H9 (cell line): ENCODE measurements around the gene MMRN1. TPM values are rescaled to one million over a fixed set of nuclear protein-coding genes. Genes with fewer than 3 reads are reported as not detected.

Source experiments
- DNase-seq: peaks from one replicate; pipeline ENCODE4 v3.0.0-alpha.2; 2017
- H2AFZ ChIP-seq: one replicate; pipeline ENCODE4 v1.6.1; 2013; ENCODE audit warnings: mild to moderate bottlenecking, low read length, control low read depth, moderate library complexity
- H2AK5ac ChIP-seq: 2 replicates; pipeline ENCODE4 v1.6.1; 2013; ENCODE audit warnings: low read length, control low read depth, mixed read lengths; ENCODE audit not compliant: insufficient read length
- H2BK120ac ChIP-seq: one replicate; pipeline ENCODE4 v1.6.1; 2013; ENCODE audit warnings: low read depth, mild to moderate bottlenecking, low read length, control low read depth, inconsistent platforms; ENCODE audit not compliant: poor library complexity, severe bottlenecking
- H2BK12ac ChIP-seq: 2 replicates; pipeline ENCODE4 v1.6.1; 2013; ENCODE audit warnings: low read length, control low read depth, mixed read lengths, low read depth; ENCODE audit not compliant: insufficient read length
- H2BK15ac ChIP-seq: 2 replicates; pipeline ENCODE4 v1.6.1; 2013; ENCODE audit warnings: low read depth, low read length, control low read depth
- H2BK20ac ChIP-seq: one replicate; pipeline ENCODE4 v1.6.1; 2013; ENCODE audit warnings: low read depth, mild to moderate bottlenecking, low read length, control low read depth, inconsistent platforms; ENCODE audit not compliant: poor library complexity, severe bottlenecking
- H2BK5ac ChIP-seq: 2 replicates; pipeline ENCODE4 v1.6.1; 2013; ENCODE audit warnings: low read length, control low read depth, mixed read lengths; ENCODE audit not compliant: insufficient read length
- H3K14ac ChIP-seq: 2 replicates; pipeline ENCODE4 v1.6.1; 2013; ENCODE audit warnings: low read length, control low read depth; ENCODE audit not compliant: insufficient read depth
- H3K18ac ChIP-seq: 2 replicates; pipeline ENCODE4 v1.6.1; 2013; ENCODE audit warnings: low read depth, mild to moderate bottlenecking, mixed read lengths, low read length, control low read depth; ENCODE audit not compliant: insufficient read length
- H3K23ac ChIP-seq: 2 replicates; pipeline ENCODE4 v1.6.1; 2013; ENCODE audit warnings: low read length, control low read depth, mixed read lengths, low read depth; ENCODE audit not compliant: insufficient read length
- H3K23me2 ChIP-seq: 2 replicates; pipeline ENCODE4 v1.6.1; 2013; ENCODE audit warnings: low read depth, mild to moderate bottlenecking, mixed read lengths, low read length, control low read depth; ENCODE audit not compliant: insufficient read length, poor library complexity, severe bottlenecking
- H3K27ac ChIP-seq: 2 replicates; pipeline ENCODE4 v1.5.1; 2013; ENCODE audit warnings: low read length, control low read depth, mixed read lengths, low read depth; ENCODE audit not compliant: insufficient read length
- H3K27me3 ChIP-seq: 2 replicates; pipeline ENCODE4 v1.6.1; 2013; ENCODE audit warnings: low read length, control low read depth, inconsistent platforms; ENCODE audit not compliant: insufficient read depth
- H3K4ac ChIP-seq: 2 replicates; pipeline ENCODE4 v1.6.1; 2013; ENCODE audit warnings: low read depth, mild to moderate bottlenecking, control low read depth, inconsistent platforms, low read length, moderate library complexity
- H3K4me1 ChIP-seq: 2 replicates; pipeline ENCODE4 v1.6.1; 2013; ENCODE audit warnings: low read length, control low read depth, inconsistent platforms; ENCODE audit not compliant: insufficient read depth
- H3K4me2 ChIP-seq: 2 replicates; pipeline ENCODE4 v1.6.1; 2013; ENCODE audit warnings: low read length, control low read depth, mixed read lengths; ENCODE audit not compliant: insufficient read length, insufficient read depth
- H3K56ac ChIP-seq: 2 replicates; pipeline ENCODE4 v1.6.1; 2013; ENCODE audit warnings: low read depth, mild to moderate bottlenecking, mixed read lengths, low read length, control low read depth; ENCODE audit not compliant: insufficient read length
- H3K79me1 ChIP-seq: 2 replicates; pipeline ENCODE4 v1.6.1; 2013; ENCODE audit warnings: low read depth, mild to moderate bottlenecking, moderate library complexity, low read length, control low read depth, inconsistent platforms; ENCODE audit not compliant: insufficient read depth, poor library complexity, severe bottlenecking
- H3K79me2 ChIP-seq: 2 replicates; pipeline ENCODE4 v1.6.1; 2013; ENCODE audit warnings: low read length, control low read depth, inconsistent platforms; ENCODE audit not compliant: insufficient read depth
- H3K9ac ChIP-seq: 2 replicates; pipeline ENCODE4 v1.6.1; 2013; ENCODE audit warnings: low read length, control low read depth, mixed read lengths; ENCODE audit not compliant: insufficient read length; ENCODE audit errors: extremely low read depth
- H3K9me3 ChIP-seq: one replicate; pipeline ENCODE4 v1.6.1; 2013; ENCODE audit warnings: low read depth, low read length, inconsistent platforms; ENCODE audit not compliant: control insufficient read depth
- H3T11ph ChIP-seq: one replicate; pipeline ENCODE4 v1.6.1; 2013; ENCODE audit warnings: mild to moderate bottlenecking, low read length, control low read depth, inconsistent platforms
- H4K20me1 ChIP-seq: one replicate; pipeline ENCODE4 v1.6.1; 2013; ENCODE audit not compliant: control insufficient read depth, insufficient read length, insufficient read depth
- H4K5ac ChIP-seq: 2 replicates; pipeline ENCODE4 v1.6.1; 2013; ENCODE audit warnings: low read depth, mild to moderate bottlenecking, mixed read lengths, low read length, control low read depth; ENCODE audit not compliant: insufficient read length
- H4K8ac ChIP-seq: replicated peaks from 2 replicates; pipeline ENCODE4 v1.6.1; 2013; ENCODE audit warnings: low read length, control low read depth, mixed read lengths, low read depth; ENCODE audit not compliant: insufficient read length
- H4K91ac ChIP-seq: 2 replicates; pipeline ENCODE4 v1.6.1; 2013; ENCODE audit warnings: low read depth, mild to moderate bottlenecking, moderate library complexity, mixed read lengths, low read length, control low read depth; ENCODE audit not compliant: insufficient read length
- H3K27ac Mint-ChIP-seq, 3 experiments: 2 replicates in 2 of 3; 3 replicates in 1 of 3; pipeline ENCODE4 v1.8.0; 2020 to 2021; ENCODE audit warnings: mixed read lengths in 3 of 3, mild to moderate bottlenecking in 1 of 3, moderate library complexity in 1 of 3
- H3K27me3 Mint-ChIP-seq: 2 replicates; pipeline ENCODE4 v1.8.0; 2021; ENCODE audit warnings: low read depth, mild to moderate bottlenecking, moderate library complexity, mixed read lengths
- H3K36me3 Mint-ChIP-seq, 3 experiments: 2 replicates in 2 of 3; 3 replicates in 1 of 3; pipeline ENCODE4 v1.8.0; 2020 to 2021; ENCODE audit warnings: low read depth in 3 of 3, mixed read lengths in 3 of 3; ENCODE audit not compliant: insufficient read depth in 1 of 3
- H3K4me1 Mint-ChIP-seq, 2 experiments: 2 replicates each; pipeline ENCODE4 v1.8.0; 2020; ENCODE audit warnings: mixed read lengths in 2 of 2
- H3K4me3 Mint-ChIP-seq, 2 experiments: 2 replicates in 1 of 2; 3 replicates in 1 of 2; pipeline ENCODE4 v1.8.0; 2020 to 2021; ENCODE audit warnings: mild to moderate bottlenecking in 2 of 2, mixed read lengths in 2 of 2, moderate library complexity in 1 of 2
- H3K9me3 Mint-ChIP-seq, 2 experiments: 2 replicates in 1 of 2; 3 replicates in 1 of 2; pipeline ENCODE4 v1.8.0; 2020; ENCODE audit warnings: mild to moderate bottlenecking in 2 of 2, mixed read lengths in 2 of 2, moderate library complexity in 1 of 2
- WGBS: extraction: QIAGEN DNeasy Blood & Tissue Kit; methylation state at CpG from one replicate; pipeline ENCODE4 v1.1.7; 2013; ENCODE audit warnings: missing lambda C conversion rate, low lambda C conversion rate, mixed read lengths; ENCODE audit not compliant: insufficient read length; ENCODE audit errors: extremely low coverage; 5-methylcytosine and 5-hydroxymethylcytosine counted together
- total RNA-seq: library from RNA; stranded (reverse); gene quantifications from 2 replicates; pipeline ENCODE4 v1.2.1, GENCODE V29; 2021
- TF ChIP-seq, protein P1 (sequence below): fragments of 200-600 bp; sonication (generic); conservative IDR thresholded peaks from 3 replicates; pipeline ENCODE4 v1.8.0; 2021; ENCODE audit warnings: antibody characterized with exemption, mild to moderate bottlenecking

MMRN1 gene
- total RNA-seq, 1 experiment from 2014 or later, result not detected

DNA sequence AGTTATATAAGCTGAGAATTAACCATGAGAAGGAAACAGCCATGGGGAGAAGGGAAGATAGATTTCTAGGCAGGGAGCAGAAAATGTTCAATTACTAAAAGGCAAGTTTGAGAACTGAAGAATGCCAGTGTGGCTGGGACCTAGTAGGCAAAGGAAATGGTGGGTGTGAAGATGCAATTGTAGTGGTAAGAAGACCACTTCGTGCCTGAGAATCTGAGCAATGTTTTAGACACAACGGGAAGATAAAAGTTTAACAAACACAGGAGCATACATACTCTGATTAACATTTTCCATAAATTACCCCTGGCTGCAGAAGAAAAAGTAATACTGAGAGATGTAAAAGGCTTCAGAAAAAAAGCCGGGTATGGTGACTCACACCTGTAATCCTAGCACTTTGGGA, 18.1 kb upstream of the MMRN1 start:
- no peaks in the 10 kb centered on the region for H3K27me3 Mint-ChIP-seq
- Histone ChIP-seq H3K9me3 (no peaks in the 10 kb centered on the region), H3K23ac (no peak overlapping the region), H3K56ac (no peak overlapping the region), H2AK5ac (no peak overlapping the region), H2AFZ (no peak overlapping the region), H2BK5ac (no peak overlapping the region), H3K27me3 (no peaks in the 10 kb centered on the region), H4K20me1 (no peaks in the 10 kb centered on the region), H4K8ac (no peak overlapping the region), H3K23me2 (no peaks in the 10 kb centered on the region), H2BK120ac (no peak overlapping the region), H3K4ac (no peak overlapping the region), H3K79me1 (no peaks in the 10 kb centered on the region), H2BK12ac (no peak overlapping the region), H3K27ac (no peak overlapping the region), H3K4me1 (no peaks in the 10 kb centered on the region), H3K4me2 (no peak overlapping the region), H4K91ac (no peak overlapping the region), H2BK15ac (no peak overlapping the region), H3K79me2 (no peaks in the 10 kb centered on the region), H3T11ph (no peak overlapping the region), H3K18ac (no peak overlapping the region), H3K14ac (no peak overlapping the region), H2BK20ac (no peak overlapping the region), H4K5ac (no peak overlapping the region), H3K9ac (no peak overlapping the region)
- H3K36me3 Mint-ChIP-seq, result no peaks in the 10 kb centered on the region
- DNase-seq, result no peak
- no peak overlapping the region for H3K4me3 Mint-ChIP-seq
- H3K27ac Mint-ChIP-seq, result no peak overlapping the region
- H3K4me1 Mint-ChIP-seq, result no peaks in the 10 kb centered on the region
- no CpG with 5 or more reads among the region's 3 CpGs for WGBS
- H3K9me3 Mint-ChIP-seq, result no peaks in the 10 kb centered on the region
- TF ChIP-seq, protein P1, sequence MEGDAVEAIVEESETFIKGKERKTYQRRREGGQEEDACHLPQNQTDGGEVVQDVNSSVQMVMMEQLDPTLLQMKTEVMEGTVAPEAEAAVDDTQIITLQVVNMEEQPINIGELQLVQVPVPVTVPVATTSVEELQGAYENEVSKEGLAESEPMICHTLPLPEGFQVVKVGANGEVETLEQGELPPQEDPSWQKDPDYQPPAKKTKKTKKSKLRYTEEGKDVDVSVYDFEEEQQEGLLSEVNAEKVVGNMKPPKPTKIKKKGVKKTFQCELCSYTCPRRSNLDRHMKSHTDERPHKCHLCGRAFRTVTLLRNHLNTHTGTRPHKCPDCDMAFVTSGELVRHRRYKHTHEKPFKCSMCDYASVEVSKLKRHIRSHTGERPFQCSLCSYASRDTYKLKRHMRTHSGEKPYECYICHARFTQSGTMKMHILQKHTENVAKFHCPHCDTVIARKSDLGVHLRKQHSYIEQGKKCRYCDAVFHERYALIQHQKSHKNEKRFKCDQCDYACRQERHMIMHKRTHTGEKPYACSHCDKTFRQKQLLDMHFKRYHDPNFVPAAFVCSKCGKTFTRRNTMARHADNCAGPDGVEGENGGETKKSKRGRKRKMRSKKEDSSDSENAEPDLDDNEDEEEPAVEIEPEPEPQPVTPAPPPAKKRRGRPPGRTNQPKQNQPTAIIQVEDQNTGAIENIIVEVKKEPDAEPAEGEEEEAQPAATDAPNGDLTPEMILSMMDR, result no peak
